HepG2 (cell line): Measurements from ENCODE around the gene NEUROG2. TPM values are rescaled to one million over a fixed set of nuclear protein-coding genes. Genes with fewer than 3 reads are reported as not detected.
A peak's percentile ranks its signal among the peaks of the same experiment; 100 is the strongest.

Source experiments
- ATAC-seq: fragments of 200-7000 bp; cut with Tn5 transposase; 3 replicates; pipeline ENCODE4 v1.9.1; 2020; ENCODE audit warnings: mild to moderate bottlenecking, moderate library complexity
- BruUV-seq: library from RNA; stranded (reverse); fragments of 400-500 nt; replicated peaks from 2 replicates; lab custom pipeline; 2021; lab: Mats Ljungman, UMichigan
- CTCF ChIA-PET: fragments of 300-600 bp; formaldehyde crosslinking; extraction: SDS; loops from one replicate; lab custom pipeline; 2021; ENCODE audit warnings: low total read pairs, inconsistent platforms, low intra/inter-chr PET ratio; lab: Yijun Ruan, JAX
- POLR2A ChIA-PET: fragments of 350-600 bp; sonication (Branson Sonifier 250); formaldehyde crosslinking; loops from one replicate; lab custom pipeline; 2020; ENCODE audit warnings: antibody characterized with exemption, inconsistent platforms; lab: Yijun Ruan, JAX
- DNase-seq: peaks from one replicate; pipeline ENCODE4 v3.0.0-alpha.2; 2015; ENCODE audit warnings: low spot score
- FAIRE-seq: peaks from 3 replicates; lab custom pipeline; 2011; peaks lifted over from hg19 to GRCh38; lab: Jason Lieb, UNC
- H2AFZ ChIP-seq: one replicate; pipeline ENCODE4 v1.6.1; 2011; ENCODE audit warnings: low read length, inconsistent platforms
- H3K27ac ChIP-seq: fragments of 300-600 bp; 3 replicates; pipeline ENCODE4 v1.8.0; 2011; ENCODE audit warnings: mixed run types, mild to moderate bottlenecking, mixed read lengths, low read length, inconsistent platforms; ENCODE audit not compliant: insufficient read depth; ENCODE audit errors: extremely low read length
- H3K27me3 ChIP-seq, 2 experiments: fragments of 200-600 bp in 1 of 2; 2 replicates in 1 of 2; 3 replicates in 1 of 2; pipeline versions ENCODE4 v1.6.0 to v1.8.0; 2011; ENCODE audit warnings: low read length in 2 of 2, mild to moderate bottlenecking in 2 of 2, moderate library complexity in 2 of 2, inconsistent platforms in 1 of 2; ENCODE audit not compliant: insufficient read depth in 2 of 2, control insufficient read depth in 1 of 2
- H3K36me3 ChIP-seq, 2 experiments: fragments of 200-600 bp in 1 of 2; replicated peaks in 1 of 2; 2 replicates in 1 of 2; 3 replicates in 1 of 2; pipeline versions ENCODE4 v1.5.1 to v1.8.0; 2011; ENCODE audit warnings: low read length in 2 of 2, inconsistent platforms in 1 of 2; ENCODE audit not compliant: insufficient read depth in 2 of 2, control insufficient read depth in 1 of 2
- H3K4me1 ChIP-seq: 2 replicates; pipeline ENCODE4 v1.5.1; 2012; ENCODE audit warnings: low read length, inconsistent platforms; ENCODE audit not compliant: insufficient read depth
- H3K4me2 ChIP-seq: 2 replicates; pipeline ENCODE4 v1.6.0; 2011; ENCODE audit warnings: low read depth, low read length, inconsistent platforms
- H3K4me3 ChIP-seq, 3 experiments: fragments of 200-600 bp in 1 of 3; sonication (generic), shearing (Covaris generic) in 1 of 3; replicated peaks in 1 of 3; 2 replicates each; pipeline ENCODE4 v1.5.1; 2011 to 2016; ENCODE audit warnings: low read length in 3 of 3, inconsistent platforms in 2 of 3, low read depth in 2 of 3, mild to moderate bottlenecking in 2 of 3, control low read depth in 1 of 3, mixed read lengths in 1 of 3; ENCODE audit not compliant: insufficient read depth in 1 of 3
- H3K79me2 ChIP-seq: one replicate; pipeline ENCODE4 v1.6.1; 2011; ENCODE audit warnings: low read length, inconsistent platforms; ENCODE audit not compliant: insufficient read depth
- H3K9ac ChIP-seq: 2 replicates; pipeline ENCODE4 v1.6.0; 2011; ENCODE audit warnings: mild to moderate bottlenecking, low read depth, low read length, inconsistent platforms; ENCODE audit not compliant: insufficient read depth
- H3K9me3 ChIP-seq: 2 replicates; pipeline ENCODE4 v1.5.1; 2012; ENCODE audit warnings: mild to moderate bottlenecking, low read length
- H4K20me1 ChIP-seq: 2 replicates; pipeline ENCODE4 v1.6.0; 2011; ENCODE audit warnings: inconsistent platforms, mild to moderate bottlenecking, low read length, moderate library complexity; ENCODE audit not compliant: insufficient read depth
- CBX2 ChIP-seq, 2 experiments: fragments of 200-600 bp in 1 of 2; sonication (generic); formaldehyde crosslinking in 1 of 2; IDR thresholded peaks; 2 replicates each; pipeline versions ENCODE4 v1.7.0 to v1.8.1; 2018 to 2022; ENCODE audit warnings: low read depth in 2 of 2, low read length in 1 of 2, mild to moderate bottlenecking in 1 of 2, missing genetic modification reagents in 1 of 2
- ELF4 ChIP-seq: sonication (generic); formaldehyde crosslinking; IDR thresholded peaks from 2 replicates; pipeline ENCODE4 v1.5.0; 2020; ENCODE audit warnings: missing genetic modification reagents, mild to moderate bottlenecking, moderate library complexity, borderline replicate concordance
- JUN ChIP-seq: sonication (generic); formaldehyde crosslinking; IDR thresholded peaks from 2 replicates; pipeline ENCODE4 v1.4.0; 2020; ENCODE audit warnings: mild to moderate bottlenecking, missing genetic modification reagents
- PRDM4 ChIP-seq: sonication (generic); formaldehyde crosslinking; IDR thresholded peaks from 2 replicates; pipeline ENCODE4 v1.9.0; 2021; ENCODE audit warnings: missing genetic modification reagents, borderline replicate concordance
- UBTF ChIP-seq: sonication (generic); formaldehyde crosslinking; IDR thresholded peaks from 2 replicates; pipeline ENCODE4 v1.4.0; 2020; ENCODE audit warnings: mild to moderate bottlenecking, missing genetic modification reagents
- XRCC5 ChIP-seq: fragments of 200-400 bp; formaldehyde crosslinking; optimal IDR thresholded peaks from 2 replicates; pipeline ENCODE3; 2017; ENCODE audit warnings: mild to moderate bottlenecking, low read length
- ZNF703 ChIP-seq: sonication (generic); formaldehyde crosslinking; IDR thresholded peaks from 2 replicates; pipeline ENCODE4 v1.5.1; 2020; ENCODE audit warnings: missing genetic modification reagents, mild to moderate bottlenecking, moderate library complexity, borderline replicate concordance
- ZNF773 ChIP-seq: sonication (generic); formaldehyde crosslinking; IDR thresholded peaks from 2 replicates; pipeline ENCODE4 v1.4.0; 2020; ENCODE audit warnings: missing genetic modification reagents, borderline replicate concordance
- WGBS: methylation state at CpG from one replicate; pipeline ENCODE4 v1.1.6; 2017; ENCODE audit warnings: low lambda C conversion rate; 5-methylcytosine and 5-hydroxymethylcytosine counted together
- in situ Hi-C: cut with HindIII; loops from 2 replicates; pipeline ENCODE4 v1.10.0; 2017; ENCODE audit warnings: low pct_unique_long_range_greater_than_20kb; ENCODE audit not compliant: extremely low pct_ligation_motif_present
- intact Hi-C: fragments of 100-400 bp; cut with micrococcal nuclease; formaldehyde crosslinking; loops from one replicate; pipeline ENCODE4 v1.10.0; 2022; ENCODE audit not compliant: unreplicated experiment
- polyA plus RNA-seq, 8 experiments: library from polyadenylated mRNA; depleted of rRNA in 3 of 8; stranded (reverse) in 7 of 8; unstranded in 1 of 8; fragments of >200 nt; fragmentation: Illumina TruSeq in 4 of 8; extraction: Trizol in 4 of 8; gene quantifications; 2 replicates each; pipeline versions ENCODE4 v1.2.1 to v1.2.3, GENCODE V29; 2011 to 2016; ENCODE audit warnings: low read depth in 4 of 8, missing spikeins in 1 of 8, mixed read lengths in 1 of 8; ENCODE audit not compliant: insufficient read depth in 1 of 8
- total RNA-seq, 5 experiments: library from RNA; depleted of rRNA; stranded (reverse); fragments of >200 nt; fragmentation: Illumina TruSeq; extraction: Trizol; gene quantifications; 2 replicates each; pipeline ENCODE4 v1.2.3, GENCODE V29; 2016; ENCODE audit warnings: low read depth in 1 of 5
- TF ChIP-seq, protein P1 (sequence below): sonication (generic); formaldehyde crosslinking; IDR thresholded peaks from 2 replicates; pipeline ENCODE4 v1.9.0; 2021; ENCODE audit warnings: missing genetic modification reagents, mild to moderate bottlenecking, borderline replicate concordance

NEUROG2 gene
- total and polyA plus RNA-seq, 2 of the 13 experiments (the other 11 are each of a cell fraction or from before 2014, with no cell fraction given): not detected

DNA sequence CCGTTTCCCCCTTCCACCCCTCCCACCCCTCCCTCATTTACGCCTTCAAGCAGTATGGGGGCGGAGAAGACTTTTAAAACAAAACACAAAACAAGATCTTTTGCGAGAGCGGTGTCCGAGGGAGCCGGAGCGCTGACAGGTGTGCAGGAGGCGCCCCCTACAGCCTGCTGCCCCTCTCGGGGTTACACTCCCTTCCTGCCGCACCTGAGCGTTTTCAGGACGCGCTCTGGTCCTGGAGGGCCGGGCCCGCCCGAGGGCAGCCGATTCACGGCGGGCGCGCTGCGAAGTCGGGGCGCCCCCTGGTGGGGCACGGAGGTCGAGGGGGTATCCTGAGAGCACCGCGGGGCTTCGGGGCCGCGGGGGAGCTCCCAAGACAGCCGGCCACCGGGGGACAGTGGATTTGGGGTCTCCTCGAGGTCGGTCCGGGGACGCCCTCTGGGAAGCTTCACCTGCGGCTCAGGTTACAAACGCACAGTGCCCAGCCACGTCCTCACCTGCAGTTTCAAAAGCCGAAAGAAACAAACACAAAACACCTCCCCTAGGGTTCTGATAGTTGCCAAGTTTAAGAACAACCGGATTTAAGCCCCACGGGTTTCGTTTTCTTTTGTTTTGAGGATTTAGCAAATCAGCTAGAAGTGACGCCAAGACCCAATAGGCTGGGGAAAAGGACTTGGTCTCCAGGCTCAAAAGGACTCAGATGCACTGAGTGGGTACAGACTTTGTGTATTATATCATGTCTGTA is 8.0 kb upstream of the NEUROG2 start (continued):
- no peak for TF ChIP-seq ELF4
- no peak for TF ChIP-seq CBX2 (IDR thresholded peaks at IDR 0.05; ENCODE audit: low read depth, low read length)
- TF ChIP-seq CBX2 (CRISPR knock-in tag; IDR thresholded peaks at IDR 0.05; ENCODE audit: low read depth): 0 out of 2 replicates have a peak, but pooled peaks have one; percentile 60

- no peaks in the 10 kb centered on the region for H3K9me3 ChIP-seq
- H3K36me3 ChIP-seq: no peaks in the 10 kb centered on the region
- H4K20me1 ChIP-seq: no peaks in the 10 kb centered on the region
- H3K27ac ChIP-seq: no peak overlapping the region
- ATAC-seq (peak; percentile 77), FAIRE-seq (no peak), DNase-seq (no peak)
- H3K4me1 ChIP-seq: peaks cover 27% of the 10 kb centered on the region
- peak overlapping the region; percentile 77 for H3K4me2 ChIP-seq
- no TSS peak for BruUV-seq
- in situ Hi-C loops (loop anchor here (5.0 to 10.0 kb wide), 2 partner anchors 196 to 448 kb away; no protein-coding TSS in a partner anchor), intact Hi-C loops (loop anchor here (5.0 kb wide), 1 partner anchor 79 kb away; no protein-coding TSS in a partner anchor)
- WGBS: 44% methylated on average over 37 of the region's 37 CpGs
- no peaks in the 10 kb centered on the region for H3K79me2 ChIP-seq
- no peak overlapping the region for H3K9ac ChIP-seq
- peak overlapping the region; percentile 23 to 54 (median 43); a peak in 4 of 6 replicates for H3K4me3 ChIP-seq
- H2AFZ ChIP-seq: no peak overlapping the region
- ChIA-PET CTCF (interaction anchor here (1.2 to 3.2 kb wide), 3 partner anchors 195 to 448 kb away, joined by 5 to 27 read pairs (median 6); no protein-coding TSS in a partner anchor), POLR2A (no interaction called here)
- H3K27me3 ChIP-seq: peaks cover 0 to 55% of the 10 kb centered on the region in 2 experiments
- TF ChIP-seq UBTF (CRISPR knock-in tag) (peak; percentile 4; the same call in 1 of the 2 replicates), ZNF703 (CRISPR knock-in tag) (no peak), PRDM4 (CRISPR knock-in tag) (no peak), ZNF773 (CRISPR knock-in tag) (no peak), XRCC5 (no peak), JUN (no peak)
- TF ChIP-seq, protein P1, sequence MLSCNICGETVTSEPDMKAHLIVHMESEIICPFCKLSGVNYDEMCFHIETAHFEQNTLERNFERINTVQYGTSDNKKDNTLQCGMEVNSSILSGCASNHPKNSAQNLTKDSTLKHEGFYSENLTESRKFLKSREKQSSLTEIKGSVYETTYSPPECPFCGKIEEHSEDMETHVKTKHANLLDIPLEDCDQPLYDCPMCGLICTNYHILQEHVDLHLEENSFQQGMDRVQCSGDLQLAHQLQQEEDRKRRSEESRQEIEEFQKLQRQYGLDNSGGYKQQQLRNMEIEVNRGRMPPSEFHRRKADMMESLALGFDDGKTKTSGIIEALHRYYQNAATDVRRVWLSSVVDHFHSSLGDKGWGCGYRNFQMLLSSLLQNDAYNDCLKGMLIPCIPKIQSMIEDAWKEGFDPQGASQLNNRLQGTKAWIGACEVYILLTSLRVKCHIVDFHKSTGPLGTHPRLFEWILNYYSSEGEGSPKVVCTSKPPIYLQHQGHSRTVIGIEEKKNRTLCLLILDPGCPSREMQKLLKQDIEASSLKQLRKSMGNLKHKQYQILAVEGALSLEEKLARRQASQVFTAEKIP (CRISPR knock-in tag): no peak
Measured at GRCh38 chr4:112523008-112523721, 7.2 kb upstream of the NEUROG2 start.
